Thyroid gland (tissue), 4 donors: ENCODE data around the gene ADARB1.

ENCODE experiments used
- POLR2A ChIP-seq, 2 donors: fragments of 450-650 bp; IDR thresholded peaks; one replicate each; pipeline ENCODE4 v1.6.1; 2017; ENCODE audit warnings: antibody characterized with exemption in 2 of 2, mild to moderate bottlenecking in 2 of 2, moderate library complexity in 1 of 2
- TF ChIP-seq, protein P1 (sequence below), 6 experiments: fragments of 200-600 bp in 3 of 6; fragments of 450-650 bp in 3 of 6; sonication (generic) in 3 of 6; IDR thresholded peaks; one replicate each; pipeline ENCODE4 v1.5.1; 2016 to 2019; ENCODE audit warnings: antibody characterized with exemption in 6 of 6, mild to moderate bottlenecking in 2 of 6, inconsistent platforms in 1 of 6, moderate library complexity in 1 of 6

DNA sequence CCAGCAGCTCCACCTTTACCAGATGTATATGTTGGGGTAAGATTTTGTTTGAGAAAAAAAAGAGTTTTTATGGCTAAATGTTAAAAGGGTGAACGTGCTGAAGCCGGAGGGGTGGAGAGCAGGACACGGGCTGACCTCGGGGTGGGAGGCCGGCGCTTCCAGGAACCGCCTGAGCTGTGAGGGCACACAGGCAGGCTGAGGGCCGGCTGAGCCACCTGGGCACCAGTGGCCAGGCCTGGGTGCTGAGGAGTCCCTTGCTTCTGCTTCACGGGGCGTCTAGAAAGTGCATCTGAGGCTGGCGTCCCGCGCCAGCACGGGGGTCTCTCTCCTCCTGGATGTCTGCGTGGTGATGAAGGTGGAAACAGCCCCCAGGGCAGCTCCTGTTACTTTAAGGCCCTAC, 33.6 kb upstream of the ADARB1 start:
- TF ChIP-seq POLR2A (IDR thresholded peaks at IDR 0.05), result no peak
- TF ChIP-seq, protein P1, sequence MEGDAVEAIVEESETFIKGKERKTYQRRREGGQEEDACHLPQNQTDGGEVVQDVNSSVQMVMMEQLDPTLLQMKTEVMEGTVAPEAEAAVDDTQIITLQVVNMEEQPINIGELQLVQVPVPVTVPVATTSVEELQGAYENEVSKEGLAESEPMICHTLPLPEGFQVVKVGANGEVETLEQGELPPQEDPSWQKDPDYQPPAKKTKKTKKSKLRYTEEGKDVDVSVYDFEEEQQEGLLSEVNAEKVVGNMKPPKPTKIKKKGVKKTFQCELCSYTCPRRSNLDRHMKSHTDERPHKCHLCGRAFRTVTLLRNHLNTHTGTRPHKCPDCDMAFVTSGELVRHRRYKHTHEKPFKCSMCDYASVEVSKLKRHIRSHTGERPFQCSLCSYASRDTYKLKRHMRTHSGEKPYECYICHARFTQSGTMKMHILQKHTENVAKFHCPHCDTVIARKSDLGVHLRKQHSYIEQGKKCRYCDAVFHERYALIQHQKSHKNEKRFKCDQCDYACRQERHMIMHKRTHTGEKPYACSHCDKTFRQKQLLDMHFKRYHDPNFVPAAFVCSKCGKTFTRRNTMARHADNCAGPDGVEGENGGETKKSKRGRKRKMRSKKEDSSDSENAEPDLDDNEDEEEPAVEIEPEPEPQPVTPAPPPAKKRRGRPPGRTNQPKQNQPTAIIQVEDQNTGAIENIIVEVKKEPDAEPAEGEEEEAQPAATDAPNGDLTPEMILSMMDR (IDR thresholded peaks at IDR 0.05), result no peak
